Keratinocyte (primary cell): ENCODE results near the gene RAPGEF3.

Experiments used
- CTCF ChIP-seq, 3 experiments: IDR thresholded peaks in 1 of 3; conservative IDR thresholded peaks in 1 of 3; optimal IDR thresholded peaks in 1 of 3; 2 replicates in 2 of 3; 3 replicates in 1 of 3; pipeline versions ENCODE3 to v1.5.1; 2011; ENCODE audit warnings: low read length in 3 of 3, mild to moderate bottlenecking in 3 of 3, moderate library complexity in 2 of 3, control low read depth in 1 of 3, inconsistent platforms in 1 of 3; ENCODE audit not compliant: insufficient read depth in 2 of 3; ENCODE audit errors: extremely low read depth in 1 of 3
- EZH2 ChIP-seq: IDR thresholded peaks from one replicate; pipeline ENCODE4 v1.6.1; 2012; ENCODE audit warnings: inconsistent platforms, mild to moderate bottlenecking, low read length, moderate library complexity

DNA sequence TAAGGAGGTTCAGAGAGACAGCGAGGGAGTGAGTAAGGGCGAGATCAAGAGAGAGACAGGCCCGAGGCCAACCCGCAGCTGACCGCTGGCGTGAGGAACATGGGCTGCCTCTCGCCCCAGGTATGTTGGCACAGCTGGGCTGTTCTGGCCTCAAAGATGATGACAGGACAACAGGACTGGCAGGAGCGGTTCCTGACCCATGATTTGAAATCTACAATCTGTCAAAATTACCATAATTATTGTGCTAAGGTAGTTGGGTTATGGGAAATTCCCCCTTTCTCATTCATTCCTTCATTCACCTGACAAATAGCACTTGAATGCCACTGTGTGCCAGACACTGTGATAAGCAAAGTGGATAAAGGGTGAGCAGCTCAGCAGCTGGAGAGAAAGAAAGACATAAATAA, 28.3 kb downstream of the RAPGEF3 start:
- TF ChIP-seq EZH2 (no peak), CTCF (optimal IDR thresholded peaks at IDR 0.05 in 1 of 3, IDR thresholded peaks at IDR 0.05 in 1 of 3, conservative IDR thresholded peaks at IDR 0.05 in 1 of 3; ENCODE audit: extremely low read depth in 1 of 3, insufficient read depth in 2 of 3, low read length in 3 of 3) (no peak)
